Fibroblast of the aortic adventitia (primary cell): ENCODE measurements around the gene NTRK1. TPM values are rescaled to one million over a fixed set of nuclear protein-coding genes. Genes with fewer than 3 reads are reported as not detected.

Experiments
- DNase-seq: peaks from one replicate; pipeline ENCODE4 v3.0.0-alpha.2; 2010; ENCODE audit warnings: low read depth
- H3K4me3 ChIP-seq: 2 replicates; pipeline ENCODE4 v1.5.1; 2011; ENCODE audit warnings: low read depth, mild to moderate bottlenecking, control low read depth, low read length, moderate library complexity
- CTCF ChIP-seq: IDR thresholded peaks from 2 replicates; pipeline ENCODE4 v1.5.1; 2011; ENCODE audit warnings: mild to moderate bottlenecking, low read length, control low read depth, inconsistent platforms; ENCODE audit not compliant: insufficient read depth
- total RNA-seq: library from RNA; depleted of rRNA; stranded (reverse); fragments of >200 nt; gene quantifications from 2 replicates; pipeline ENCODE4 v1.2.3, GENCODE V29; 2012; ENCODE audit warnings: low replicate concordance

NTRK1 gene
- total RNA-seq, result 0.09 TPM in 1 of 2 replicates, not detected in the other

GRCh38 chr1:156860628-156861423 lies at the start of gene NTRK1:
NTRK1 (plus strand) TSS chr1:156860865; CDS start chr1:156860935, 70 bp downstream.
- H3K4me3 ChIP-seq, result peak within 1 kb of the TSS; percentile 52
- TF ChIP-seq CTCF, result no peak
- no peak for DNase-seq

- no peak for DNase-seq
- TF ChIP-seq CTCF, result no peak
- H3K4me3 ChIP-seq, result no peak overlapping the region
Measured at GRCh38 chr1:156811168-156811567, 49.5 kb upstream of the NTRK1 start.

- no peak for TF ChIP-seq CTCF
- H3K4me3 ChIP-seq, result no peak overlapping the region
- DNase-seq, result no peak
Measured at GRCh38 chr1:156812293-156812990, 48.2 kb upstream of the NTRK1 start.

GRCh38 chr1:156813298-156813697 lies 47.4 kb upstream of the NTRK1 start:
- no peak overlapping the region for H3K4me3 ChIP-seq
- no peak for TF ChIP-seq CTCF
- no peak for DNase-seq

- DNase-seq, result no peak
- H3K4me3 ChIP-seq, result peak overlapping the region; percentile 31
- TF ChIP-seq CTCF, result peak; percentile 61
Measured at GRCh38 chr1:156813750-156814570, 46.7 kb upstream of the NTRK1 start.

GRCh38 chr1:156814571-156815260 lies 45.9 kb upstream of the NTRK1 start:
- no peak for TF ChIP-seq CTCF
- no peak overlapping the region for H3K4me3 ChIP-seq
- DNase-seq, result no peak
